ENCODE measurements around the gene PCNX2.

DNA sequence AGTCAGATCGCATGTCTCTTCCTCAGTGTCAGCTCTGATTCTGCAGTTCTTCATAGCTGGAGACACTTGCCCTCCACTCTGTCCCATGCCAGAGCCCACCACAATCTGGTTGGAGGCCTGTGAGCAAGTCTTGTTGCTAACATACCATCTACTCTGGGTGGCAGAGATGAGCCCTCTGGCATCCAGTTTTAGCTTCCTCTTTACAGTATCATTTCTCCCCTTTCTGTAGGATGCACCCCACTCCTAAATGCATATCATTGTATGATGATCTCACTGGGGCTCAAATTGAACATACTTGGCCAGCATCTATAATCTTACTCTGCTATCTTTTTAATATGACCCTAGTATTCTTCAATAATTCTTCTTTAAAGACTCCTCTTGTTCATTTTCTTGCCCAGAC, 16.9 kb downstream of the PCNX2 start:
- TF ChIP-seq, protein P1, sequence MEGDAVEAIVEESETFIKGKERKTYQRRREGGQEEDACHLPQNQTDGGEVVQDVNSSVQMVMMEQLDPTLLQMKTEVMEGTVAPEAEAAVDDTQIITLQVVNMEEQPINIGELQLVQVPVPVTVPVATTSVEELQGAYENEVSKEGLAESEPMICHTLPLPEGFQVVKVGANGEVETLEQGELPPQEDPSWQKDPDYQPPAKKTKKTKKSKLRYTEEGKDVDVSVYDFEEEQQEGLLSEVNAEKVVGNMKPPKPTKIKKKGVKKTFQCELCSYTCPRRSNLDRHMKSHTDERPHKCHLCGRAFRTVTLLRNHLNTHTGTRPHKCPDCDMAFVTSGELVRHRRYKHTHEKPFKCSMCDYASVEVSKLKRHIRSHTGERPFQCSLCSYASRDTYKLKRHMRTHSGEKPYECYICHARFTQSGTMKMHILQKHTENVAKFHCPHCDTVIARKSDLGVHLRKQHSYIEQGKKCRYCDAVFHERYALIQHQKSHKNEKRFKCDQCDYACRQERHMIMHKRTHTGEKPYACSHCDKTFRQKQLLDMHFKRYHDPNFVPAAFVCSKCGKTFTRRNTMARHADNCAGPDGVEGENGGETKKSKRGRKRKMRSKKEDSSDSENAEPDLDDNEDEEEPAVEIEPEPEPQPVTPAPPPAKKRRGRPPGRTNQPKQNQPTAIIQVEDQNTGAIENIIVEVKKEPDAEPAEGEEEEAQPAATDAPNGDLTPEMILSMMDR (IDR thresholded peaks at IDR 0.05), result no peak
- TF ChIP-seq POLR2A (IDR thresholded peaks at IDR 0.05), result no peak

Data from lower leg skin (tissue), 3 donors.